Measurements from ENCODE around the gene KIF2A.

Gene KIF2A

GRCh38 chr5:62348723-62349481 lies 42.9 kb downstream of the KIF2A start:
- in situ Hi-C loops (cut with HindIII; ENCODE audit: low sequenced_read_pairs) = no loop called here
- DNase-seq (ENCODE audit: low read depth, low spot score) = no peak
- H3K4me3 ChIP-seq (ENCODE audit: low read depth, low read length) = no peak overlapping the region
- no peak for TF ChIP-seq CTCF (IDR thresholded peaks at IDR 0.05; ENCODE audit: low read depth, low read length)

GRCh38 chr5:62354028-62354874 lies 48.2 kb downstream of the KIF2A start:
- H3K4me3 ChIP-seq (ENCODE audit: low read depth, low read length) = no peak overlapping the region
- in situ Hi-C loops (cut with HindIII; ENCODE audit: low sequenced_read_pairs) = no loop called here
- peak; percentile 65 for DNase-seq (ENCODE audit: low read depth, low spot score)
- peak; percentile 54 for TF ChIP-seq CTCF (IDR thresholded peaks at IDR 0.05; ENCODE audit: low read depth, low read length)

GRCh38 chr5:62362701-62363100 lies 56.7 kb downstream of the KIF2A start:
- no peak for TF ChIP-seq CTCF (IDR thresholded peaks at IDR 0.05; ENCODE audit: low read depth, low read length)
- in situ Hi-C loops (cut with HindIII; ENCODE audit: low sequenced_read_pairs) = no loop called here
- no peak overlapping the region for H3K4me3 ChIP-seq (ENCODE audit: low read depth, low read length)

GRCh38 chr5:62369039-62369438 lies 63.0 kb downstream of the KIF2A start:
- H3K4me3 ChIP-seq (ENCODE audit: low read depth, low read length) = no peak overlapping the region
- TF ChIP-seq CTCF (IDR thresholded peaks at IDR 0.05; ENCODE audit: low read depth, low read length) = no peak
- in situ Hi-C loops (cut with HindIII; ENCODE audit: low sequenced_read_pairs) = no loop called here
- DNase-seq (ENCODE audit: low read depth, low spot score) = no peak

More at GRCh38 chr5:62362701-62363100, 56.7 kb downstream of the KIF2A start:
- no peak for DNase-seq (ENCODE audit: low read depth, low spot score)

GRCh38 chr5:62371409-62371808 lies 65.4 kb downstream of the KIF2A start:
- no peak for TF ChIP-seq CTCF (IDR thresholded peaks at IDR 0.05; ENCODE audit: low read depth, low read length)
- no peak for DNase-seq (ENCODE audit: low read depth, low spot score)
- no peak overlapping the region for H3K4me3 ChIP-seq (ENCODE audit: low read depth, low read length)
- in situ Hi-C loops (cut with HindIII; ENCODE audit: low sequenced_read_pairs) = no loop called here

GRCh38 chr5:62372600-62372999 lies 66.6 kb downstream of the KIF2A start:
- TF ChIP-seq CTCF (IDR thresholded peaks at IDR 0.05; ENCODE audit: low read depth, low read length) = no peak
- no peak for DNase-seq (ENCODE audit: low read depth, low spot score)
- H3K4me3 ChIP-seq (ENCODE audit: low read depth, low read length) = no peak overlapping the region
- in situ Hi-C loops (cut with HindIII; ENCODE audit: low sequenced_read_pairs) = no loop called here
